ENCODE results near the gene CLTCL1. TPM values are rescaled to one million over a fixed set of nuclear protein-coding genes. Genes with fewer than 3 reads are reported as not detected.

CLTCL1 gene
- total RNA-seq, 3 donors from 2014 or later (not counting 1 experiment from before 2014, with no cell fraction given), result 0.86 to 1.2 (median 1.2) TPM

DNA sequence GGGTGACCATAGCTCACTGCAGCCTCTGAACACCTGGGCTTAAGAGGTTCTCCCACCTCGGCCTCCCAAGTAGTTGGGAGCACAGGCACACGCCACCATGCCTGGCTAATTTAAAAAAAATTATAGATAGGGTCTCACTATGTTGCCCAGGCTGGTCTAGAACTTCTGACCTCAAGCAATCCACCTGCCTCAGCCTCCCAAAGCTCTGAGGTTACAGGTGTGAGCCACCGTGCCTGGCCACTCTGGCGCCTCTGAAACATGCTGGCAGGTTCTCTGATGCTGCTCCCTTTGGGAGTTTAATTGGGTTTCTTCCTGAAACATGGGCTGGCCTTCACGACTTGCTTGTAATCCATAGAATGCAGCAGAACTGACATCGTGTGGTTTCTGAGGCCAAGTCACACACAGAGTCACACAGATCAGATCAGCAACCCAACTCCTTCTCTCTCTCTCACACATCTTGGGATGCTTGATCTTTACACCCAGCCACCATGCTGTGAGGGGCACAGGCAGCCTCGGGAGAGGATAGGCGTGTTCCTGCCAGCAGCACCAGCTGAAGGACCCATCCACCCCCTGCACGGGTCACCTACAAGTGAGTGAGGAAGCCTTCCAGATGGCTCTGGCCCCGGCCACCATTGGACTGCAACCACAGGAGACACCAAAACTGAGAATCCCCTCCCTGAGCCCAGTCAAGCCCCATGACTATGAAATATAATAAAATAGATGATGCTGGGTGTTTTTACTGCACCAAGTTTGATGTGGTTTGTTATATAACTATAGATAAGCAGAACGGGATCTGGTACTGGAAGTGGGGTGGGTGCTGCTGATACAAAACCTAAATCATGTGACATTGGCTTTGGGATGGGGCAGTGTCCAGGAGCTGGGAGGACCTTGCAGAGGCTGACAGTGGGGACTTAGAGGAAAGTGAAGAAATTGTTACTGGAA is 138.3 kb downstream of the CLTCL1 start:
- Mint-ChIP-seq H3K9me3 (no peaks in the 10 kb centered on the region), H3K36me3 (no peaks in the 10 kb centered on the region), H3K27me3 (ENCODE audit: low read depth in 2 of 2) (peaks cover 28 to 32% of the 10 kb centered on the region in 2 donors), H3K4me3 (no peak overlapping the region), H3K4me1 (peaks cover 0 to 5% of the 10 kb centered on the region in 2 donors), H3K27ac (no peak overlapping the region)
- no peak overlapping the region for H3K4me3 ChIP-seq (ENCODE audit: low read length)
- H3K9me3 ChIP-seq (ENCODE audit: control insufficient read depth, insufficient read depth, low read length), result no peaks in the 10 kb centered on the region
- H3K4me1 ChIP-seq (ENCODE audit: control insufficient read depth, insufficient read depth, low read length), result peaks cover 6% of the 10 kb centered on the region
- DNase-seq (no peak), ATAC-seq (no peak)
- no peak overlapping the region for H3K27ac ChIP-seq (ENCODE audit: low read length)
- intact Hi-C loops (cut with micrococcal nuclease), result no loop called here
- no peaks in the 10 kb centered on the region for H3K36me3 ChIP-seq (ENCODE audit: control insufficient read depth, insufficient read depth, low read length)
- 52% methylated on average over 11 of the region's 11 CpGs for WGBS (ENCODE audit: insufficient coverage)
- H3K27me3 ChIP-seq (ENCODE audit: control insufficient read depth, insufficient read depth, low read length), result peaks cover 13% of the 10 kb centered on the region
- TF ChIP-seq, protein P1, sequence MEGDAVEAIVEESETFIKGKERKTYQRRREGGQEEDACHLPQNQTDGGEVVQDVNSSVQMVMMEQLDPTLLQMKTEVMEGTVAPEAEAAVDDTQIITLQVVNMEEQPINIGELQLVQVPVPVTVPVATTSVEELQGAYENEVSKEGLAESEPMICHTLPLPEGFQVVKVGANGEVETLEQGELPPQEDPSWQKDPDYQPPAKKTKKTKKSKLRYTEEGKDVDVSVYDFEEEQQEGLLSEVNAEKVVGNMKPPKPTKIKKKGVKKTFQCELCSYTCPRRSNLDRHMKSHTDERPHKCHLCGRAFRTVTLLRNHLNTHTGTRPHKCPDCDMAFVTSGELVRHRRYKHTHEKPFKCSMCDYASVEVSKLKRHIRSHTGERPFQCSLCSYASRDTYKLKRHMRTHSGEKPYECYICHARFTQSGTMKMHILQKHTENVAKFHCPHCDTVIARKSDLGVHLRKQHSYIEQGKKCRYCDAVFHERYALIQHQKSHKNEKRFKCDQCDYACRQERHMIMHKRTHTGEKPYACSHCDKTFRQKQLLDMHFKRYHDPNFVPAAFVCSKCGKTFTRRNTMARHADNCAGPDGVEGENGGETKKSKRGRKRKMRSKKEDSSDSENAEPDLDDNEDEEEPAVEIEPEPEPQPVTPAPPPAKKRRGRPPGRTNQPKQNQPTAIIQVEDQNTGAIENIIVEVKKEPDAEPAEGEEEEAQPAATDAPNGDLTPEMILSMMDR (IDR thresholded peaks at IDR 0.05), result no peak

DNA sequence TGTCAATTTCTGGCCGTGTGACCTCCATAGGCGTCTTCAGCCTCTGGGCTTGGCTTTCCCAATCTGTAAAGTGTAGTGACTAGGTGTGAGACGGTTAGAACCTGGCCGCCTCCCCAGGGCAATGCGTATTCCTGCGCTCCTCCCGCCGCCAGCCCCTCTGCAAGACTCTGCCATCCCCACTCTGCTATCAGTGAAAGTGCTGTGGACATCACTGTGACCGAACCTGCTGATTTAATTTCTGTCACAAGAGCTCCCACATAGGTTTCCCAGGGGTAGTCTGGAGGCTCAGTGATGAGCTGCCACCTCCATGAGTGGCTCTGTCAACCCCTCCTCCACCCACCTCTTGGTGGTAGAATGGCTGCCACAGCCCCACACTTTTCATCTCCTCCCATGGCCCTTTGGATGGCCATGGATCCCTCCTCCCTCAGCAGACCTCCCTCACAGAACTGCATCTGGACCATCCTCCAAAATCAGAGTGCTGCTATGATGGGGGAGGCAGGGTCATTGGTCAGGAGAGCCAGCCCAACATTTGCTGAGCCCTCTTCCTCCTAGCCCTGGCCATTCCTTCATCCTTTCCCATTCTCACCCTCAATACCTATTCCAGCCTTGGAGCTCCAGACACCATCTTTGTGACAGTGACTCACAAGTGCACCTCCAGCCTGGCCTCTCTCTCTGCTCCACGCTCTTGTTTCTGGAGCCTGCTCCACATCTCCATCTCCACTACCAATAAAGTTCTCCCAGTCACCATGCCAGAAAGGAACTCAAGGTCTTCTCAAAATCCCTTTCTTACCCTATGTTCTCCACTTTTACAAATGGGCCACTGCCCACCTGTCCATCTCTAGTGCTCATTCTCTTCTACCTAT is 140.0 kb downstream of the CLTCL1 start:
- DNase-seq, result no peak
- WGBS (ENCODE audit: insufficient coverage), result 54% methylated on average over 10 of the region's 10 CpGs
- TF ChIP-seq, protein P1 (IDR thresholded peaks at IDR 0.05), result no peak
- H3K27me3 ChIP-seq (ENCODE audit: control insufficient read depth, insufficient read depth, low read length), result peaks cover 13% of the 10 kb centered on the region
- Mint-ChIP-seq H3K27ac (no peak overlapping the region), H3K9me3 (no peaks in the 10 kb centered on the region), H3K27me3 (ENCODE audit: low read depth in 2 of 2) (peaks cover 38 to 43% of the 10 kb centered on the region in 2 donors), H3K36me3 (no peaks in the 10 kb centered on the region), H3K4me3 (peak overlapping the region; percentile 31), H3K4me1 (peaks cover 0 to 5% of the 10 kb centered on the region in 2 donors)
- H3K9me3 ChIP-seq (ENCODE audit: control insufficient read depth, insufficient read depth, low read length), result no peaks in the 10 kb centered on the region
- H3K27ac ChIP-seq (ENCODE audit: low read length), result no peak overlapping the region
- peaks cover 6% of the 10 kb centered on the region for H3K4me1 ChIP-seq (ENCODE audit: control insufficient read depth, insufficient read depth, low read length)
- no peak overlapping the region for H3K4me3 ChIP-seq (ENCODE audit: low read length)
- ATAC-seq, result no peak
- no peaks in the 10 kb centered on the region for H3K36me3 ChIP-seq (ENCODE audit: control insufficient read depth, insufficient read depth, low read length)
- intact Hi-C loops (cut with micrococcal nuclease), result no loop called here

DNA sequence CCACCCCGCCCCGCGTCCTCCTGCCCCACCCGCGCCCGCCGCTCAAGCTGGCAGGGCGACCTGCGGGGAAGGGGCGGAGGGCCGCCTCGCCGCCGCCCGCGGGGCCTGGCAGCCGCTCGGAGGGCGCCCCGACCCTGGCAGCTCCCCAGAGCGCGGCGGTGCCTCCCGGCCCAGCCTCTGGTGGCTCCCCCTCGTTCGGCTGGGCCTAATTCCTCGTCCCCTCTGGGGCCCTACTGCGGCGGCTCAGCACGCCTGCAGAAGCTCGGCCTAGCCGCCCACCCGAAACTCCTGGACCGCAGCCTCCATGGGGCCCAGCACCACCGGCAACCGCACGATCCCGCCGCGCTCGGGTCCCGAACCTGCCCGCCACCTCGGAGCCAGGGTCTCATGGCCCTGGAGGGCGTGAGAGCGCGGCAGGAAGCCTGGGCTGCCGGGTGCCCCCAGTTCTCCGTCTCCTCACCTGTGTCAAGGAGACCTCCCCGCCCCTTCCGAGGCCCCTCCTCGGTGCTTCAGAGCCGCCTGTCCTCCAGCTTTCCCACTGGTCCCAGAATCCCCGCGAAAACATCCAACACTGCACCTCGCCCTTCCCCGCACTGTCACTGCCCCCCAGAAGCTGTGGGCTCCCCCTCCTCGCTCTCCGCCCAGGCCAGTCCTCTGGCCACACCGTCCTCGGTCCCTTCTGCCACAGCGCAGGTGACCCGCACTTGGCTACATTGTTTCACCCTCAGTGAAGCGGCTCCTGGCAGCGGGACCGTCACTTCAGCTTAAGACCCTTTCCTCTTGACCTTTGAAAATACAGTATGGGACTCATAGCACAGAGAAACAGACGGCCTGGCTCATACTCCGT is 140.8 kb downstream of the CLTCL1 start:
- Histone ChIP-seq H3K36me3 (ENCODE audit: control insufficient read depth, insufficient read depth, low read length) (no peaks in the 10 kb centered on the region), H3K4me3 (ENCODE audit: low read length) (no peak overlapping the region), H3K27me3 (ENCODE audit: control insufficient read depth, insufficient read depth, low read length) (peaks cover 13% of the 10 kb centered on the region), H3K9me3 (ENCODE audit: control insufficient read depth, insufficient read depth, low read length) (no peaks in the 10 kb centered on the region), H3K4me1 (ENCODE audit: control insufficient read depth, insufficient read depth, low read length) (peaks cover 6% of the 10 kb centered on the region), H3K27ac (ENCODE audit: low read length) (no peak overlapping the region)
- peak overlapping the region; percentile 31 for H3K4me3 Mint-ChIP-seq
- H3K27ac Mint-ChIP-seq, result no peak overlapping the region
- DNase-seq (no peak), ATAC-seq (no peak)
- H3K9me3 Mint-ChIP-seq, result no peaks in the 10 kb centered on the region
- H3K36me3 Mint-ChIP-seq, result no peaks in the 10 kb centered on the region
- H3K4me1 Mint-ChIP-seq, result peaks cover 0 to 5% of the 10 kb centered on the region in 2 donors
- intact Hi-C loops (cut with micrococcal nuclease), result no loop called here
- TF ChIP-seq, protein P1 (IDR thresholded peaks at IDR 0.05), result no peak
- 14% methylated on average over 68 of the region's 68 CpGs for WGBS (ENCODE audit: insufficient coverage)
- peaks cover 38 to 43% of the 10 kb centered on the region in 2 donors for H3K27me3 Mint-ChIP-seq (ENCODE audit: low read depth in 2 of 2)

All from natural killer cell (primary cell).